Panc1 (cell line): Measurements from ENCODE around the gene ZNF236. TPM values are rescaled to one million over a fixed set of nuclear protein-coding genes. Genes with fewer than 3 reads are reported as not detected.

Experiments used
- ATAC-seq: fragments of 200-7000 bp; cut with Tn5 transposase; 2 replicates; pipeline ENCODE4 v1.9.1; 2020; ENCODE audit warnings: mild to moderate bottlenecking, moderate library complexity
- BruUV-seq: library from RNA; stranded (reverse); fragments of 400-500 nt; replicated peaks from 2 replicates; lab custom pipeline; 2021; lab: Mats Ljungman, UMichigan
- CTCF ChIA-PET: fragments of 300-600 bp; sonication (Branson Sonifier 250); formaldehyde crosslinking; loops from one replicate; lab custom pipeline; 2022; ENCODE audit warnings: antibody characterized with exemption; lab: Charles Lee
- POLR2A ChIA-PET: fragments of 300-600 bp; sonication (Branson Sonifier 250); formaldehyde crosslinking; loops from one replicate; lab custom pipeline; 2022; ENCODE audit warnings: antibody characterized with exemption; lab: Charles Lee
- DNase-seq: peaks from one replicate; pipeline ENCODE4 v3.0.0-alpha.2; 2010; ENCODE audit warnings: low read depth, low spot score
- H3K27ac ChIP-seq: 2 replicates; pipeline ENCODE4 v1.5.1; 2011; ENCODE audit warnings: mild to moderate bottlenecking, low read length, inconsistent platforms
- H3K27me3 ChIP-seq: fragments of 200-500 bp; sonication (Bioruptor generic); 2 replicates; pipeline ENCODE4 v1.6.0; 2014; ENCODE audit warnings: low read length, inconsistent platforms; ENCODE audit not compliant: control insufficient read depth, insufficient read depth
- H3K36me3 ChIP-seq: fragments of 200-500 bp; sonication (Bioruptor generic); 2 replicates; pipeline ENCODE4 v1.5.1; 2014; ENCODE audit warnings: inconsistent platforms, mild to moderate bottlenecking, low read length, moderate library complexity; ENCODE audit not compliant: control insufficient read depth, insufficient read depth
- H3K4me1 ChIP-seq: 2 replicates; pipeline ENCODE4 v1.5.1; 2011; ENCODE audit warnings: inconsistent platforms, mild to moderate bottlenecking, low read length, moderate library complexity; ENCODE audit not compliant: control insufficient read depth, insufficient read depth
- H3K4me3 ChIP-seq, 2 experiments: 2 replicates each; pipeline ENCODE4 v1.5.1; 2011 to 2012; ENCODE audit warnings: low read depth in 2 of 2, low read length in 2 of 2, mild to moderate bottlenecking in 2 of 2, inconsistent platforms in 1 of 2, moderate library complexity in 1 of 2
- H3K9me3 ChIP-seq: fragments of 200-500 bp; sonication (Bioruptor generic); 2 replicates; pipeline ENCODE4 v1.5.1; 2014; ENCODE audit warnings: low read depth, mild to moderate bottlenecking, inconsistent platforms, low read length, moderate library complexity; ENCODE audit not compliant: control insufficient read depth, insufficient read depth
- CTCF ChIP-seq: fragments of 450-650 bp; IDR thresholded peaks from 2 replicates; pipeline ENCODE4 v1.5.1; 2017; ENCODE audit warnings: mild to moderate bottlenecking
- POLR2AphosphoS5 ChIP-seq: IDR thresholded peaks from 2 replicates; pipeline ENCODE4 v1.6.1; 2012; ENCODE audit warnings: mild to moderate bottlenecking, low read depth, low read length, moderate library complexity
- REST ChIP-seq, 2 experiments: IDR thresholded peaks; 2 replicates each; pipeline ENCODE4 v1.6.1; 2011 to 2012; ENCODE audit warnings: low read depth in 2 of 2, control low read depth in 1 of 2, low read length in 1 of 2, mild to moderate bottlenecking in 1 of 2, moderate library complexity in 1 of 2; ENCODE audit not compliant: insufficient read depth in 1 of 2
- SIN3A ChIP-seq: IDR thresholded peaks from 2 replicates; pipeline ENCODE4 v1.6.1; 2012; ENCODE audit warnings: low read depth, mild to moderate bottlenecking, low read length, moderate library complexity, borderline replicate concordance; ENCODE audit not compliant: insufficient read depth
- TCF7L2 ChIP-seq: IDR thresholded peaks from 2 replicates; pipeline ENCODE4 v1.6.1; 2011; ENCODE audit warnings: mild to moderate bottlenecking, low read depth, low read length, inconsistent platforms
- in situ Hi-C: cut with HindIII; loops from 2 replicates; pipeline ENCODE4 v1.10.0; 2016; ENCODE audit warnings: low sequenced_read_pairs, low pct_unique_long_range_greater_than_20kb
- intact Hi-C: fragments of 100-400 bp; cut with micrococcal nuclease; formaldehyde crosslinking; loops from one replicate; pipeline ENCODE4 v1.10.0; 2022; ENCODE audit not compliant: unreplicated experiment
- total RNA-seq: library from RNA; stranded (reverse); gene quantifications from one replicate; pipeline ENCODE4 v1.2.1, GENCODE V29; 2021; ENCODE audit not compliant: unreplicated experiment

Gene ZNF236
- total RNA-seq, 1 experiment from 2014 or later = 32.2 TPM

- ATAC-seq (no peak), DNase-seq (no peak)
- Histone ChIP-seq H3K27me3 (no peaks in the 10 kb centered on the region), H3K9me3 (no peaks in the 10 kb centered on the region), H3K36me3 (no peaks in the 10 kb centered on the region), H3K4me3 (no peak overlapping the region), H3K27ac (no peak overlapping the region), H3K4me1 (no peaks in the 10 kb centered on the region)
- intact Hi-C loops = no loop called here
- ChIA-PET POLR2A (no interaction called here), CTCF (no interaction called here)
- TF ChIP-seq CTCF (no peak), SIN3A (no peak), REST (IDR thresholded peaks at IDR 0.05; ENCODE audit: insufficient read depth in 1 of 2, low read depth in 2 of 2, low read length in 1 of 2) (no peak), POLR2AphosphoS5 (no peak), TCF7L2 (no peak)
- in situ Hi-C loops = no loop called here
- BruUV-seq = no TSS peak
These were observed 154.8 kb downstream of the ZNF236 start for GRCh38 chr18:76977108-76977621.

GRCh38 chr18:76977684-76978232 is 155.4 kb downstream of the ZNF236 start:
- Histone ChIP-seq H3K27ac (no peak overlapping the region), H3K4me1 (peaks cover 1% of the 10 kb centered on the region; the same call in 1 of the 2 replicates), H3K9me3 (no peaks in the 10 kb centered on the region), H3K27me3 (no peaks in the 10 kb centered on the region), H3K4me3 (no peak overlapping the region), H3K36me3 (no peaks in the 10 kb centered on the region)
- TF ChIP-seq REST (IDR thresholded peaks at IDR 0.05; ENCODE audit: insufficient read depth in 1 of 2, low read depth in 2 of 2, low read length in 1 of 2) = no peak
- TF ChIP-seq POLR2AphosphoS5 = no peak
- no peak for TF ChIP-seq TCF7L2
- no peak for TF ChIP-seq CTCF
- no peak for TF ChIP-seq SIN3A
- CTCF ChIA-PET = no interaction called here
- intact Hi-C loops = no loop called here
- in situ Hi-C loops = no loop called here
- BruUV-seq = no TSS peak
- DNase-seq (no peak), ATAC-seq (no peak)
- POLR2A ChIA-PET = no interaction called here
